Kidney glomerular epithelial cell (primary cell): Measurements from ENCODE around the gene ABCA6.
"Not testable (repeated sequence)": the region's sequence is repeated elsewhere in the genome, so short reads cannot be mapped to it uniquely, and the experiment has no call there.

ENCODE experiments used
- DNase-seq: peaks from one replicate; lab custom pipeline; 2025; lab: John Stamatoyannopoulos, UW

Gene ABCA6, protein sequence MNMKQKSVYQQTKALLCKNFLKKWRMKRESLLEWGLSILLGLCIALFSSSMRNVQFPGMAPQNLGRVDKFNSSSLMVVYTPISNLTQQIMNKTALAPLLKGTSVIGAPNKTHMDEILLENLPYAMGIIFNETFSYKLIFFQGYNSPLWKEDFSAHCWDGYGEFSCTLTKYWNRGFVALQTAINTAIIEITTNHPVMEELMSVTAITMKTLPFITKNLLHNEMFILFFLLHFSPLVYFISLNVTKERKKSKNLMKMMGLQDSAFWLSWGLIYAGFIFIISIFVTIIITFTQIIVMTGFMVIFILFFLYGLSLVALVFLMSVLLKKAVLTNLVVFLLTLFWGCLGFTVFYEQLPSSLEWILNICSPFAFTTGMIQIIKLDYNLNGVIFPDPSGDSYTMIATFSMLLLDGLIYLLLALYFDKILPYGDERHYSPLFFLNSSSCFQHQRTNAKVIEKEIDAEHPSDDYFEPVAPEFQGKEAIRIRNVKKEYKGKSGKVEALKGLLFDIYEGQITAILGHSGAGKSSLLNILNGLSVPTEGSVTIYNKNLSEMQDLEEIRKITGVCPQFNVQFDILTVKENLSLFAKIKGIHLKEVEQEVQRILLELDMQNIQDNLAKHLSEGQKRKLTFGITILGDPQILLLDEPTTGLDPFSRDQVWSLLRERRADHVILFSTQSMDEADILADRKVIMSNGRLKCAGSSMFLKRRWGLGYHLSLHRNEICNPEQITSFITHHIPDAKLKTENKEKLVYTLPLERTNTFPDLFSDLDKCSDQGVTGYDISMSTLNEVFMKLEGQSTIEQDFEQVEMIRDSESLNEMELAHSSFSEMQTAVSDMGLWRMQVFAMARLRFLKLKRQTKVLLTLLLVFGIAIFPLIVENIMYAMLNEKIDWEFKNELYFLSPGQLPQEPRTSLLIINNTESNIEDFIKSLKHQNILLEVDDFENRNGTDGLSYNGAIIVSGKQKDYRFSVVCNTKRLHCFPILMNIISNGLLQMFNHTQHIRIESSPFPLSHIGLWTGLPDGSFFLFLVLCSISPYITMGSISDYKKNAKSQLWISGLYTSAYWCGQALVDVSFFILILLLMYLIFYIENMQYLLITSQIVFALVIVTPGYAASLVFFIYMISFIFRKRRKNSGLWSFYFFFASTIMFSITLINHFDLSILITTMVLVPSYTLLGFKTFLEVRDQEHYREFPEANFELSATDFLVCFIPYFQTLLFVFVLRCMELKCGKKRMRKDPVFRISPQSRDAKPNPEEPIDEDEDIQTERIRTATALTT (N-terminal part only)

DNA sequence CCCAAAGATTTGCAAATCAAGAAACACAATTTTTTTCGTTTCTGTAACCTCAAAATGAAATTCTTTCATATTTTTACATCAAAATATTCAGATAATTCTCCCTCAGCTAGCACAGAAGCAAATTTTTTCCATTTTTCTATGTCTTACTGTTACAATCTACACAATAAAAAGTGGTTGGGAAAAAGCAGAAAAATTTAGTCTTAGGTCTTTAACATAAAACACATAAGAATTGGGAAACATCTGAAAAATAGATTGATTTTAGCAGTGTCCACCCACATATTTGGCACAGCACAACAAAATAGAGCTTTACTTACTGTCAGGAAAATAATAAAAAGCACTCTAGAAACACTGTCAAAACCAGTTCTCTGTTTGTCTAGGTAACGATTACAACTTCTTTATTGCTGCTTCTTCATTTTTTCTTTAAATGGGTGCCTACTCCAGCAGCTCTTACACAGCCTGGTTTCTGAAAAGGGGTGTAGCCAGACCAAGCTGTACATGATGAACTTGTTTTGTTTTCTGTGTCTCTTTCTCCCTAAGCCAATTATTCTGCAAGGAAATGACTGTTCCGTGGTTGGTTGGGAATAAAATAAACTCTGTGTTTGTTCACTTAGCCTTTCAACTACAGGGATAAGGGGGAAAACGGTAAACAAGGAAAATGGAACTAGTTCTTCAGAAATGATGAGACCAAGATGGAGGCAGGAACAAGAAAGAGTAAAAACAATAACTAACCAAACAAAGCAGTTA lies at the start of gene ABCA6:
TSS of gene ABCA6 (minus strand) at position 465 of the 744 bp plus-strand sequence. CDS start 1,192 bp downstream, outside the sequence.
- DNase-seq = no peak

DNA sequence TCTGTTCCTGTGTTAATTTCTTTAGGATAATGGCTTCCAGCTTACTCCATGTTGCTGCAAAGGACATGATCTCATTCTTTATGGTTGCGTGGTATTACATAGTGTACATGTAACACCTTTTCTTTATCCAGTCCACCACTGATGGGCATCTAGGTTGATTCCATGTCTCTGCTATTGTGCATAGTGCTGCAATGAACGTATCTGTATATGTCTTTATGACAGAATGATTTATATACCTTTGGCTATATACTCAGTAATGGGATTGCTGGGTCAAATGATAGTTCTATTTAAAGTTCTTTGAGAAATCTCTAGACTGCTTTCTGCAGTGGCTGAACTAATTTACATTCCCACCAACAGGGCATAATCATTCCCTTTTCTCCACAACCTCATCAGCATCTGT lies 47.1 kb upstream of the ABCA6 start:
- DNase-seq = no peak

DNA sequence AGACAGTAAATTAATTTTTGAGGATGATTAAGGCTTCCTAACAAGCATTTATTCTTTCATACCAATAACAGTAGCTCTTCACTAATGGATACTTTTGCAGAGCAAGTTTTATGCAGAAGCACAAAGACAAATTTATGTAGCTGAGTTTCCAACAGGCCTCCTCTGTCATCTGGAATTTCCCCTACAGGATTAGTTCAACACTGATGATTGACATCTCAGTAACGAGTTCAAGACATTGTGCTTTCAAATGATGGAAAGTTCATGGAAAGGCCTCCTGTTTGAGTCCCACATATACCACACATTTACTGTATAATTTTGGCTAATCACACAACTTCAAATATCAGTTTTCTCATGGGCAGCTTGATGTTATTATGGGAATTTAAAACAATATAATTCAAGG lies 46.4 kb upstream of the ABCA6 start:
- DNase-seq = no peak

DNA sequence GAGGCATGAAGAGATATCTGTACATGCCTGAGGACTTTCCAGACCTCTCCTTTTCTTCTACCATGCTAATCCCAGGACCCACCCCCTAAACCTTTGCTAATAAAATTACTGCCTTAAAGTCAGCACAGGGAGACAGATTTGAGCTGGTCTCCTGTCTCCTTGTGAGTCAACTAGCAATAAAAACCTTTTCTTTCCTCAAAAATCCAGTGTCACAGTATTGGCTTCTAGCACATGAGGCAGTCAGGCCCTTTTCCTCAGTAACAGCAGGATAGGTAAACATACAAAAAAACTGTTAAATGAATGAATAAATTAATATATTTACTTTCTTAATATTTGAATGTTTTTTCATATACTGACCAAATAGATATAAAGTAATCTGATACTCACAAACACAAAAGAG lies 45.6 kb upstream of the ABCA6 start:
- DNase-seq = no peak

DNA sequence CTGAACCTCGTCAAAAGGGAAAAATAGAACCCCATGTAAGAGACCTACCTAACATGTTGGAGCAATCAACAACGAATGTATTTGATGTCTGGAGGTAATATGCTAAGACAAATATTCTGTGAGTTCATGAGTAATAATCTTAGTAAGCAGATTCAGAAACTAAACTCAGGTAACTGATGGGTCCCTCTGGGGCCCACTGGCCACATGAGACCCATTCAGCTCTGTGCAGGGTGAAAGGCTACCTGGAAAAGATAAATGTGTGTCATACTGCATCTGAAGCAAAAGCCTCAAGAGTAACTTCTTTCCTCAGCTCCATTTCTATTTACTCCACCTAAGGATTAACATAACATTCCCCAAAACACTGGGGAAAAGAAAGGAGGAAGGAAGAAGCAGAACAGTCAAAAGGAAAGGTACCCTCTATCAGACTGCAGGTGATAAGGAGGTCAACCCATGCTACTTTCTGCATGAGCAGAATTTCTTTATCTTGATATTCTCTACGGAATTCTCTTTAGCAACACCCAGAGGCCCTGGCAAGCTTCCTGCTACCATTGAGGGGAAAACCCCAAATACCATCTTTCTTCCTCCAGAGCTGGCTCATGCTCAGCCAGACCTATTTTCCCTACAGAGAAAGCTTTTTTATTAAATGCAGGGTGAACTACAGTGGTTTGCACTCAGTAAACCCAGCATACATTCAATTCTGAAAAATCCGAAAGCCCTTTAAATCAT lies 37.7 kb upstream of the ABCA6 start:
- DNase-seq = no peak

DNA sequence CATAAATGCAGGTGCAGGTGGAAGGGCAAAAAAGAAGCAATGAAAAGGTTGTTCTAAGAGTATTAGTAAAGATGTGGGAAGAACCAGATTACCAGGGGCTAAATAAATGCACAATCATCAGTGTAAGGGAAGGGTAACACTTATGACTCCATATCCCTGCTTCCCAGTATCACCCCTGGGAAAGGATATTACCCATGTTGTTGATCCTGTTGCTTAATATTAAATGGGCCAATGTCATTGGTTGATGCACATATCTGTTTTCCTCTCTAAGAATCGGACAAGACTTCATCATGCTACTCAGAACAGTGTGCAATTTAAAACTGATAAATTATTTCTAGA lies 34.7 kb upstream of the ABCA6 start:
- no peak for DNase-seq

DNA sequence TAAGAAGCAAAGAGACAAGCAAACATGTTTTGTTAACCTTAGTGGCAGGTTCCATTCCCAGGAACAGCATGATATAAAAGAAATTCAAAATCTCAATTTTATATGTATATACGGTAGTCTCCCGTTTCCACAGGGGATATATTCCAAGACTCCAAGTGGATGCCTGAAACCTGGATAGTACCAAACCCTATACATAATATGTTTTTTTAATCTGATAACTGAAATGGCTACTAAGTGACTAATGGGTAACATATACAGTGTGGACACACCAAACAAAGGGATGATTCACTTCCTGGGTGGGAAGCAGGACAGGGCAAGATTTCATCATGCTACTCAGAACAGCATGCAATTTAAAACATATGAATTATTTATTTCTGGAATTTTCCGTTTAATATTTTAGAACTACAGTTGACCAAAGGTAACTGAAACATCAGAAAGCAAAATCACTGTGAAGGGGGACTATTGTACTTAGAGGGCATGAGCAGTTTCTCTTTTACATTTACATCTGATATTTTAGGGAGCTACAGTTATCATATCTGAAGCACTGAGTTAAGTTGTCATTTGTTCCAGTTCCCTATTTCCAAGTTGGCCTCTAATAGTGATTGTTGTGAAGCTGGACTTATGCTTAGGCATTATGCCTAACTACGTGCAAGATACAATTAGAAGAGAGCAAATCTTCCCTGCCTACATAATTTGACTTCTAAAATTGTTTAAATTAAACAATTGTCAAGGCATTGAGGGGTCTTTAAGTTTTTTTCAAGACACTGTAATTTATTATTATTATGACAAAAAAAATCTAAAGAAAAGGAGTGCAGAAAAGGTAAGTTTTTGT lies 34.1 kb upstream of the ABCA6 start:
- DNase-seq = peak; percentile 38

DNA sequence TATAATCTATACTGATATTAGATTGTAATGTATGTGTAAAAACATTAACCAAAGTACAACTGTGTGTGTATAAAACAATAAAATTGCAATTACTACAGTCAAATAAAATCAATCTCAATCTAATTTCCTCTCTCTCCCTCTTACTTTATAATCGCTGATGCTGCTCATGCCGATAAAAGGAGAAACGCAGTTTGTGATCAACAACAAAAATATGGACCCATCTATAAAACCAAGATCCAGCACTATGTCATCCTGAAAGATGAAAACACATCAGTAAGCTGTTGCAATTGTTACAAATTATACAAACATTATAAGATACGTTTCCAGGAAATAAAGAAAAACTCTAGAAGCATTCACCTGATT lies 33.5 kb upstream of the ABCA6 start:
- no peak for DNase-seq

DNA sequence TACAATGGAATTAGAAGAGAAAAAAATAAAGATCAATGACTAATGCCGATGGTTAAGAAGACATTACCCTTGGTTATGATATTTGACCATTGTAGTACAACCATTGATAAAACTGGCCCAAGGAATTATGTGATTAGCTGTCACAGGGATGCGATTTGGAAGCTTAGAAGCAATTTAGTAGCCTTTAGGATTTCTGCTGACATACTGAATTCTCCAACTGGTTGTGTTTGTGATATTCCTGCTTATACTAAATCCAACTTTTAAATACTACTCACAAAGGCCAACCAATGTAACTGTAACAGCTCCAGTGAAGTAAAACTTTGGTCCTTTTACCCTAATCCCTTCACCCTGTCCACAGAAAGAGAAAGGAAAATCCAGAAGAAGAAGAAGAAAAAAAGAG lies 31.4 kb upstream of the ABCA6 start:
- DNase-seq = no peak

DNA sequence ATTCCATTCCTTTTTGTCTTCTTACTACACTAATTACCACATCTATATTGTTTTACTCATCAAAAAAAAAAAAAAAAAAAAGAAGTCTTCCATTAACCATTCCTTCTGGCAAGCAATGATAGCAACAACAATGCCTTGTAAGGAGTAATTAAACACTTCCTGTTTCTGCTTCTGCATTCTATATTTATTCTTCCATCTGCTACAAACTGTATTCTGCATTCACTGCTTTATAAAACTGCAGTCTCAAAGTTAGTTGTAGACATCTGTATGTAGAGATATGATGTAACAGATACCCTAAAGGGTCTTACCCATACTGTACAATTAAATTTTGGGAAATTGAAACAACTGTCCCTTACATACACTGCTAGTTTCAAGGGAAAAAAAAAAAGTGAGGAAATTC lies 28.7 kb upstream of the ABCA6 start:
- DNase-seq = no peak

DNA sequence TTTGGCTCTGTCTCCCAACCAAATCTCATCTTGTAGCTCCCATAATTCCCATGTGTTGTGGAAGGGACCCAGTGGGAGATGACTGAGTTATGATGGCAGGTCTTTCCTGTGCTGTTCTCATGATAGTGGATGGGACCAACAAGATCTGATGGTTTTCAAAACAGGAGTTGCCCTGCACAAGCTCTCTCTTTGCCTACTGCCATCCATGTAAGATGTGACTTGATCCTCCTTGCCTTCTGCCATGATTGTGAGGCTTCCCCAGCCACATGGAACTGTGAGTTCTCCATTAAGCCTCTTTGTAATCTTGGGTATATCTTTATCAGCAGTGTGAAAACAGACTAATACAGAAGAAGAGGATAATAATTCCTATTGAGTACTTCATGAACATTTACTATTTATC lies 26.9 kb upstream of the ABCA6 start:
- DNase-seq = not testable (repeated sequence)

DNA sequence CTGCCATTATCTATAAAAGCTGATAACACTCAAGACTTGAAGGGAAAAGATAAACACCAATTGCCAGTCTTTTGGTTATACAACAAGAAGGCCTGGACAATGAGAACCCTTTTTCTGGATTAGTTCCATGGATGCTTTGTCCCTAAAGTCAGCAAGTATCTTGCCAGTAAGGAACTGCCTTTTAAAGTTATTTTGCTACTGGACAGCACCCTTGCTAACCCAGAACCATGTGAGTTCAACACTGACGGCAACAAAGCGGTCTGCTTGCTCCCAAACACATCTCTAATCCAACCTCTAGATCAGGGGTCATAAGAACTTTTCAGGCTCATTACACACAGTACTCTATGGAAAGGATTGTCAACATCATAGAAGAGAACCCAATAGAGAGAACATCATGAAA lies 25.3 kb upstream of the ABCA6 start:
- no peak for DNase-seq

DNA sequence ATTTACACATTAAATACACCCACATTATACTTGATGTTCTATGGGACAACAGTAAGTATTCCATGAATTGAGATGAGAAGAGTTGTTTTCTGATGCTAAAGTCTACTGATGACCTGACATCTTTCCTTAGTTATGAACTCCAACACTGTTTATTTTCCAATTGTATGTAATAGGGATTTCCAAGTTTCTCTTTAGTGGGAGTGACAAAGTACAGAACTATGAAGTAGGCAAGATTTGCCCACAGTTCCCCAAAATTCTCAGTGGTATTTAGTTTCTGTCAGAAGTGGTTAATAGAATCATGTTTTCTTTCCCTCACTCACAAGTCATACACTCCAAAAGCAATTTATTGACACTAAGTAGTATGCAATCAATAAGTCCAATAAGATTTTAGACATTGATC lies 22.5 kb upstream of the ABCA6 start:
- DNase-seq = no peak

DNA sequence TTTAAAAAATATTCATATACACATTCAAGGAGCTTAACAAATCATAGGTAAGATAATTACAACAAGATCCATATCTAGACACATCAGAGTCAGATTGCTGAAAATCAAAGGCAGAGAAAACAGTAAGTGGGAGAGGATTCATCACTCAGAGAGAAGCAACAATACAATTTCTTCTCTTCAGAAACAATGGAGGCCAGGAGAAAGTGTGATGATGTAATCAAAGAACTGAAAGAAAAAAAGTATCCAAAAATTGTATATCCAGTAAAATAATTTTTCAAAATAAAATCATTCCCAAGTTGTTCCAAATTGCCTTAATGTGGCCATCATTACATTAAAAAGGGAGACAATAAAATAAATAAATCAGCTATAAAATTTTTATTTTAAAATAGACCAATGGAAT lies 17.7 kb upstream of the ABCA6 start:
- DNase-seq = no peak

DNA sequence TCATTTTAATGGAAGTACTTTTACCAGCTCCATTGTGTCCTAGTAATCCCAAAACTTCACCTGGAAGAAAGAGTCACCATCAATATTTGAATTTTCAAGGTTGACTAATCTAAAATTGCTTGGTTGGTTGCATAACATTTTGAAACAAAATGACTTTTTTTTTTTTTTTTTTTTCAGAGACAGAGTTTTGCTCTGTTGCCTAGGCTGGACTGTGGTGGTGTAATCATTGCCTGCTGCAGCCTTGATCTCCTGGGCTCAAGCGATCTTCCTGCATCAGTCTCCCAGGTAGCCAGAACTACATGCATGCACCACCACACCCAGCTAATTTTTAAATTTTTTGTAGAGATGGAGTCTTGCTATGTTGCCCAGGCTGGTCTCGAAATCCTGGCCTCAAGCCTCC lies 12.6 kb upstream of the ABCA6 start:
- no peak for DNase-seq

DNA sequence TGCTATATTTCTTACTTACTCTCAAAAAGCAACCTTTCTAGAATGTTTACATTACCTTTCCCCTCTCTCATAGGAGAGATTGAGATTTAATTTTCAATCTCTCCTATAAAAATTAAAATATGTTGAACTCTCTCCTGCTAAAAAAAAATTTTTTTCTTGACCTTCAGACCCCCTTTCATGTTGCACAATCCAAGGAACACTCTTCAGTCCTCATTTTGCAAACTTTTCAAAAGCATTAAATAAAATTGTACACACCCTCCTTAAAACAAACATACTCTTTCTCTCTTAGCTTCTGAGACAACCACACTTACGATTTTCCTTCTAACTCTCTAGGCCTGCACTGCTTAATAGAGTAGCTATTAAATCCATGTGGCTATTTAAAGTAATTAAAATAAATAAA lies 8.6 kb upstream of the ABCA6 start:
- no peak for DNase-seq

DNA sequence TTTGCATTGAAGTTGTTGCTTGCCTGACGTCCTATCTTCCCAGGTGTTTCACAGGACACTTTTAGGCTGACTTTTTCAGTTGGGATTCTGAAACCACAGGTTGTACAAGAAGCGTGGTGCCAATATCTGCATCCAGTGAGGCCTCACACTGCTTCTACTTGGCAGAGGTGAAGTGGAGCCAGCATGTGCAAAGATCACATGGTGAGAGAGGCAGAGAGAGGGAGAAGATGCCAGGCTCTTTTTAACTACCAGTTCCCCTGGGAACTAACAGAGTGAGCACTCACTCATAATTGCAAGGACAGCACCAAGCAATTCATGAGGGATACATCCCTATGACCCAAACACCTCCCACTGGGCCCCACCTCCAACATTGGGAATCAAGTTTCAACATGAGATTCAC lies 5.8 kb upstream of the ABCA6 start:
- DNase-seq = no peak

DNA sequence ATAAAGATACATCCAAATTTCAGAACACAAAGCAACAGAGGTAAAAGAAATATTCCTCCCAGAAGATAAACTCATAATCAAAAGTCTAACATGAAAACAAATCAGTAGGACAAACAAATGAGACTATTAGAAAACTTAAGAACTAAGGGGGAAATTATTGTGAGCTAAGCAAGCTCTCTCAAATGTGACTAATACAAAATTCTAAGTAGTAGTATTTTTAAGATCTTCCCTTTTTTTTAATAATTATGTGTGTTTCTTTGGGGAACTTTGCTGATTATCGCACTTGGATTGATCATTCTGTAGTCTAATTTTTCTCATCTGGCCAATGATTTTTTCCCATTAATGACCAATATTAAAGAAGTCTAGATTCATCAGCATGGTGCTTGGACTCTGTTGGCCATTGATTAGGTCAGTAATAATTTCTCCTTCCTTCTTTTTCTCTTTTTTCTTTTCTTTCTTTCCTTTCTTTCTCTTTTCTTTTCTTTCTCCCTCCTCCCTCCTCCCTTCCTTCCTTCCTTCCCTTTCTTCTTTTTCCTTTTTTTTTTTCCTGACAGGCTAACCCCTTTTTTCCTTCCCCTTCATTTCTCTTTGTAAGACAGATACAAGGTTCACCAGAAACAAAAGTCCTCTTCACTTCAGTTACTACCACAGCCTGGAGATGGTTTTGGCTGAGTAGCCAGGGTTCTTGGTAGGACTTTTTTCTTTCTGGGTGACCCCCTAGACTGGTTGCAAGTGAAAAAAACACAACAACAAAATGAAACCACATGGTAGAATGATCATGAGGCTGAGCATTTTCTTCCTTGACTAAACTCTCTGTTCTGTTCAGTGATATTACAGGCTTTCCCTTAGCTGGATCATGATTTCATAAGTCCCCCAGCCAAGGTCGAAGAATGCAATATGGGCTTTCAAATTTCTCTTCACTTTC lies 2.9 kb upstream of the ABCA6 start:
- no peak for DNase-seq

DNA sequence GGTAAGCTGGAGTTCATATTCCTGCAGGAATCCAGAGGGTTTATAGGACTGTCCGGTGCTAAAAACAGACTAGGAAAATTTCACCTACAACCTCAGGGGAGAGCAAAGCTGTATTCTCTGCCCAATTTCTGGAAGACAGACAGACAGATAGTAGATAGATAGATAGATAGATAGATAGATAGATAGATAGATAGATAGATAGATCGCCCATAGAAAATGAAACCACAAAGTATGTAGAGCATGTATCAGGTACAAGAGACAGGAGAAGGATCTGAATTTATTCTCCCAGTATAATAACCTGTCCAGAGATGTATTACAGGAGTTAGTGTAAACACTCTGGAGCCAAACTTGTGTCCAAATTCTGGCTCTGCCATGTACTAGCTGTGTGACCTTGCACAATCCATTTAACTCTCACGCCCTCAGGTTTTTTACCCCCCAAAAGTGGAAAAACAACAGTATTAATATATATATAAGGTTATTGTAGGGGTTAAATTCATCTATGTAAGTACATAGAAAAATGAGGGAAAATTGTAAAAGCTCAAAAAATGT lies 2.1 kb upstream of the ABCA6 start:
- DNase-seq = no peak
